HepG2 (cell line): ENCODE results near the gene PACSIN1. TPM values are rescaled to one million over a fixed set of nuclear protein-coding genes. Genes with fewer than 3 reads are reported as not detected.

Experiments
- ATAC-seq: fragments of 200-7000 bp; cut with Tn5 transposase; 3 replicates; pipeline ENCODE4 v1.9.1; 2020; ENCODE audit warnings: mild to moderate bottlenecking, moderate library complexity
- BruUV-seq: library from RNA; stranded (reverse); fragments of 400-500 nt; replicated peaks from 2 replicates; lab custom pipeline; 2021; lab: Mats Ljungman, UMichigan
- CTCF ChIA-PET: fragments of 300-600 bp; formaldehyde crosslinking; extraction: SDS; loops from one replicate; lab custom pipeline; 2021; ENCODE audit warnings: low total read pairs, inconsistent platforms, low intra/inter-chr PET ratio; lab: Yijun Ruan, JAX
- POLR2A ChIA-PET: fragments of 350-600 bp; sonication (Branson Sonifier 250); formaldehyde crosslinking; loops from one replicate; lab custom pipeline; 2020; ENCODE audit warnings: antibody characterized with exemption, inconsistent platforms; lab: Yijun Ruan, JAX
- DNase-seq: peaks from one replicate; pipeline ENCODE4 v3.0.0-alpha.2; 2015; ENCODE audit warnings: low spot score
- FAIRE-seq: peaks from 3 replicates; lab custom pipeline; 2011; peaks lifted over from hg19 to GRCh38; lab: Jason Lieb, UNC
- H2AFZ ChIP-seq: one replicate; pipeline ENCODE4 v1.6.1; 2011; ENCODE audit warnings: low read length, inconsistent platforms
- H3K27ac ChIP-seq: fragments of 300-600 bp; 3 replicates; pipeline ENCODE4 v1.8.0; 2011; ENCODE audit warnings: mixed run types, mild to moderate bottlenecking, mixed read lengths, low read length, inconsistent platforms; ENCODE audit not compliant: insufficient read depth; ENCODE audit errors: extremely low read length
- H3K27me3 ChIP-seq, 2 experiments: fragments of 200-600 bp in 1 of 2; 2 replicates in 1 of 2; 3 replicates in 1 of 2; pipeline versions ENCODE4 v1.6.0 to v1.8.0; 2011; ENCODE audit warnings: low read length in 2 of 2, mild to moderate bottlenecking in 2 of 2, moderate library complexity in 2 of 2, inconsistent platforms in 1 of 2; ENCODE audit not compliant: insufficient read depth in 2 of 2, control insufficient read depth in 1 of 2
- H3K36me3 ChIP-seq, 2 experiments: fragments of 200-600 bp in 1 of 2; replicated peaks in 1 of 2; 2 replicates in 1 of 2; 3 replicates in 1 of 2; pipeline versions ENCODE4 v1.5.1 to v1.8.0; 2011; ENCODE audit warnings: low read length in 2 of 2, inconsistent platforms in 1 of 2; ENCODE audit not compliant: insufficient read depth in 2 of 2, control insufficient read depth in 1 of 2
- H3K4me1 ChIP-seq: 2 replicates; pipeline ENCODE4 v1.5.1; 2012; ENCODE audit warnings: low read length, inconsistent platforms; ENCODE audit not compliant: insufficient read depth
- H3K4me2 ChIP-seq: 2 replicates; pipeline ENCODE4 v1.6.0; 2011; ENCODE audit warnings: low read depth, low read length, inconsistent platforms
- H3K4me3 ChIP-seq, 3 experiments: fragments of 200-600 bp in 1 of 3; sonication (generic), shearing (Covaris generic) in 1 of 3; replicated peaks in 1 of 3; 2 replicates each; pipeline ENCODE4 v1.5.1; 2011 to 2016; ENCODE audit warnings: low read length in 3 of 3, inconsistent platforms in 2 of 3, low read depth in 2 of 3, mild to moderate bottlenecking in 2 of 3, control low read depth in 1 of 3, mixed read lengths in 1 of 3; ENCODE audit not compliant: insufficient read depth in 1 of 3
- H3K79me2 ChIP-seq: one replicate; pipeline ENCODE4 v1.6.1; 2011; ENCODE audit warnings: low read length, inconsistent platforms; ENCODE audit not compliant: insufficient read depth
- H3K9ac ChIP-seq: 2 replicates; pipeline ENCODE4 v1.6.0; 2011; ENCODE audit warnings: mild to moderate bottlenecking, low read depth, low read length, inconsistent platforms; ENCODE audit not compliant: insufficient read depth
- H3K9me3 ChIP-seq: 2 replicates; pipeline ENCODE4 v1.5.1; 2012; ENCODE audit warnings: mild to moderate bottlenecking, low read length
- H4K20me1 ChIP-seq: 2 replicates; pipeline ENCODE4 v1.6.0; 2011; ENCODE audit warnings: inconsistent platforms, mild to moderate bottlenecking, low read length, moderate library complexity; ENCODE audit not compliant: insufficient read depth
- ATM ChIP-seq: fragments of 450-650 bp; IDR thresholded peaks from 2 replicates; pipeline ENCODE4 v1.7.1; 2017; ENCODE audit warnings: mild to moderate bottlenecking, borderline replicate concordance
- CEBPB ChIP-seq: IDR thresholded peaks from 2 replicates; pipeline ENCODE4 v1.6.1; 2011; ENCODE audit warnings: low read depth, low read length, improper control_type of control experiment, borderline replicate concordance
- ELF3 ChIP-seq: IDR thresholded peaks from 2 replicates; pipeline ENCODE4 v1.6.1; 2016; ENCODE audit warnings: missing genetic modification reagents, missing compliant biosample characterization
- HDAC2 ChIP-seq: sonication (generic); formaldehyde crosslinking; IDR thresholded peaks from 2 replicates; pipeline ENCODE4 v1.4.0; 2020; ENCODE audit warnings: missing genetic modification reagents
- HMGA1 ChIP-seq: sonication (generic); formaldehyde crosslinking; conservative IDR thresholded peaks from 2 replicates; pipeline ENCODE4 v1.4.0; 2020; ENCODE audit warnings: missing genetic modification reagents
- NFIB ChIP-seq: sonication (generic); formaldehyde crosslinking; IDR thresholded peaks from 2 replicates; pipeline ENCODE4 v1.9.0; 2021; ENCODE audit warnings: missing genetic modification reagents, mild to moderate bottlenecking, borderline replicate concordance
- NFKBIZ ChIP-seq: IDR thresholded peaks from 2 replicates; pipeline ENCODE4 v1.6.1; 2018; ENCODE audit warnings: missing genetic modification reagents, missing compliant biosample characterization
- SIX1 ChIP-seq: sonication (generic); formaldehyde crosslinking; IDR thresholded peaks from 2 replicates; pipeline ENCODE4 v1.4.0; 2020; ENCODE audit warnings: missing genetic modification reagents, borderline replicate concordance
- SKI ChIP-seq: fragments of 450-650 bp; IDR thresholded peaks from one replicate; pipeline ENCODE4 v1.6.1; 2018; ENCODE audit warnings: mild to moderate bottlenecking; ENCODE audit not compliant: partially characterized antibody
- SMARCE1 ChIP-seq: fragments of 450-650 bp; IDR thresholded peaks from 2 replicates; pipeline ENCODE4 v1.6.1; 2017; ENCODE audit warnings: borderline replicate concordance
- SP1 ChIP-seq, 2 experiments: fragments of 450-650 bp in 1 of 2; sonication (generic) in 1 of 2; formaldehyde crosslinking in 1 of 2; IDR thresholded peaks; 2 replicates each; pipeline versions ENCODE4 v1.4.0 to v1.6.1; 2016 to 2020; ENCODE audit warnings: missing genetic modification reagents in 1 of 2
- SRSF4 ChIP-seq: fragments of 200-400 bp; formaldehyde crosslinking; IDR thresholded peaks from one replicate; pipeline ENCODE4 v1.6.1; 2018; ENCODE audit warnings: mild to moderate bottlenecking, low read depth, low read length, moderate library complexity; ENCODE audit not compliant: poor library complexity, severe bottlenecking
- THYN1 ChIP-seq: sonication (generic); formaldehyde crosslinking; IDR thresholded peaks from 2 replicates; pipeline ENCODE4 v1.8.1; 2023; ENCODE audit warnings: low read depth, mild to moderate bottlenecking, moderate library complexity, missing genetic modification reagents, borderline replicate concordance
- ZFP37 ChIP-seq: sonication (generic); formaldehyde crosslinking; IDR thresholded peaks from 2 replicates; pipeline ENCODE4 v1.4.0; 2020; ENCODE audit warnings: missing genetic modification reagents, borderline replicate concordance
- ZFP82 ChIP-seq: sonication (generic); formaldehyde crosslinking; IDR thresholded peaks from 2 replicates; pipeline ENCODE4 v1.5.1; 2020; ENCODE audit warnings: mild to moderate bottlenecking, missing genetic modification reagents, borderline replicate concordance
- ZNF235 ChIP-seq: sonication (generic); formaldehyde crosslinking; IDR thresholded peaks from 2 replicates; pipeline ENCODE4 v1.8.1; 2023; ENCODE audit warnings: mild to moderate bottlenecking, missing genetic modification reagents, borderline replicate concordance
- ZNF772 ChIP-seq: sonication (generic); formaldehyde crosslinking; IDR thresholded peaks from 2 replicates; pipeline ENCODE4 v1.5.0; 2020; ENCODE audit warnings: mild to moderate bottlenecking, missing genetic modification reagents
- WGBS: methylation state at CpG from one replicate; pipeline ENCODE4 v1.1.6; 2017; ENCODE audit warnings: low lambda C conversion rate; 5-methylcytosine and 5-hydroxymethylcytosine counted together
- in situ Hi-C: cut with HindIII; loops from 2 replicates; pipeline ENCODE4 v1.10.0; 2017; ENCODE audit warnings: low pct_unique_long_range_greater_than_20kb; ENCODE audit not compliant: extremely low pct_ligation_motif_present
- intact Hi-C: fragments of 100-400 bp; cut with micrococcal nuclease; formaldehyde crosslinking; loops from one replicate; pipeline ENCODE4 v1.10.0; 2022; ENCODE audit not compliant: unreplicated experiment
- polyA plus RNA-seq, 8 experiments: library from polyadenylated mRNA; depleted of rRNA in 3 of 8; stranded (reverse) in 7 of 8; unstranded in 1 of 8; fragments of >200 nt; fragmentation: Illumina TruSeq in 4 of 8; extraction: Trizol in 4 of 8; gene quantifications; 2 replicates each; pipeline versions ENCODE4 v1.2.1 to v1.2.3, GENCODE V29; 2011 to 2016; ENCODE audit warnings: low read depth in 4 of 8, missing spikeins in 1 of 8, mixed read lengths in 1 of 8; ENCODE audit not compliant: insufficient read depth in 1 of 8
- total RNA-seq, 5 experiments: library from RNA; depleted of rRNA; stranded (reverse); fragments of >200 nt; fragmentation: Illumina TruSeq; extraction: Trizol; gene quantifications; 2 replicates each; pipeline ENCODE4 v1.2.3, GENCODE V29; 2016; ENCODE audit warnings: low read depth in 1 of 5
- TF ChIP-seq, protein P1 (sequence below): sonication (generic); formaldehyde crosslinking; IDR thresholded peaks from 2 replicates; pipeline ENCODE4 v1.8.1; 2023; ENCODE audit warnings: missing genetic modification reagents, mild to moderate bottlenecking, borderline replicate concordance

Gene PACSIN1
- total and polyA plus RNA-seq, 2 of the 13 experiments (the other 11 are each of a cell fraction or from before 2014, with no cell fraction given): not detected

DNA sequence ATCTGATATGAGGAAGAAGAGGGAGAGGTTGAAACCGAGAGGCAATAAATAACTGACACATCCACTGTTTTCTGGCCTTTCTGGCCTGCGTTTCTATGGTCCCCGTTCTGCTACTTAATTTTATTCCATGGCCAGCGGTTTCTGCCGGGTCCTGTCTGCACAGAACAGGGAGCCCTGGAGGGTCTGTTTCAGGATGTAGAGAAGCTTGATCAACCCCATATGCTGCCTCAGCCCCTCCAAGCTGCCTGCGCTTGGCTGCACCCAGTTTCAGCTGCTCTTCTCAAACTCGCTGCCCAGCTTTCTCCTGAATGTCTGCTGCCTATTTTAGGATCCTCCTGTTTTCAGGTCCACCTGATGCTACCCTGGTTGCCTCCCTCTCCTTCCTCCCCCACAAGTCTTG lies 18.5 kb upstream of the PACSIN1 start:
- H3K4me3 ChIP-seq: no peak overlapping the region
- no peak overlapping the region for H2AFZ ChIP-seq
- in situ Hi-C loops: no loop called here
- no peak overlapping the region for H3K9ac ChIP-seq
- WGBS: 53% methylated on average over 7 of the region's 7 CpGs
- H3K79me2 ChIP-seq: no peaks in the 10 kb centered on the region
- intact Hi-C loops: no loop called here
- H3K4me2 ChIP-seq: no peak overlapping the region
- no peaks in the 10 kb centered on the region for H4K20me1 ChIP-seq
- H3K9me3 ChIP-seq: no peaks in the 10 kb centered on the region
- H3K36me3 ChIP-seq: no peaks in the 10 kb centered on the region
- ATAC-seq: no peak
- H3K4me1 ChIP-seq: no peaks in the 10 kb centered on the region
- FAIRE-seq: no peak
- CTCF ChIA-PET: no interaction called here
- H3K27ac ChIP-seq: no peak overlapping the region
- no peak for DNase-seq
- no TSS peak for BruUV-seq
- peaks cover 1 to 14% of the 10 kb centered on the region in 2 experiments; a peak in 2 of 5 replicates for H3K27me3 ChIP-seq
- TF ChIP-seq SIX1 (CRISPR knock-in tag) (no peak), CEBPB (no peak), HMGA1 (CRISPR knock-in tag) (no peak), SRSF4 (no peak), NFKBIZ (CRISPR knock-in tag) (no peak), NFIB (CRISPR knock-in tag) (no peak), HDAC2 (no peak), SKI (no peak), ZFP82 (CRISPR knock-in tag) (no peak), ZNF235 (CRISPR knock-in tag) (no peak), SMARCE1 (no peak), SP1 (IDR thresholded peaks at IDR 0.05) (no peak), SP1 (CRISPR knock-in tag; IDR thresholded peaks at IDR 0.05) (no peak), ZFP37 (no peak), ELF3 (CRISPR knock-in tag) (no peak), ATM (no peak), ZNF772 (CRISPR knock-in tag) (no peak), THYN1 (CRISPR knock-in tag) (no peak)
- TF ChIP-seq, protein P1, sequence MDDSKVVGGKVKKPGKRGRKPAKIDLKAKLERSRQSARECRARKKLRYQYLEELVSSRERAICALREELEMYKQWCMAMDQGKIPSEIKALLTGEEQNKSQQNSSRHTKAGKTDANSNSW: no peak
- TF ChIP-seq, all 625 proteins: peak for 0
- POLR2A ChIA-PET: no interaction called here
